ENCODE measurements around the gene ANGPTL4. TPM values are rescaled to one million over a fixed set of nuclear protein-coding genes. Genes with fewer than 3 reads are reported as not detected.

Gene ANGPTL4
- total and polyA plus RNA-seq, 9 of the 15 experiments (the other 6 are each of a cell fraction or from before 2014, with no cell fraction given): 0.05 to 0.77 (median 0.22) TPM; not detected in 4

DNA sequence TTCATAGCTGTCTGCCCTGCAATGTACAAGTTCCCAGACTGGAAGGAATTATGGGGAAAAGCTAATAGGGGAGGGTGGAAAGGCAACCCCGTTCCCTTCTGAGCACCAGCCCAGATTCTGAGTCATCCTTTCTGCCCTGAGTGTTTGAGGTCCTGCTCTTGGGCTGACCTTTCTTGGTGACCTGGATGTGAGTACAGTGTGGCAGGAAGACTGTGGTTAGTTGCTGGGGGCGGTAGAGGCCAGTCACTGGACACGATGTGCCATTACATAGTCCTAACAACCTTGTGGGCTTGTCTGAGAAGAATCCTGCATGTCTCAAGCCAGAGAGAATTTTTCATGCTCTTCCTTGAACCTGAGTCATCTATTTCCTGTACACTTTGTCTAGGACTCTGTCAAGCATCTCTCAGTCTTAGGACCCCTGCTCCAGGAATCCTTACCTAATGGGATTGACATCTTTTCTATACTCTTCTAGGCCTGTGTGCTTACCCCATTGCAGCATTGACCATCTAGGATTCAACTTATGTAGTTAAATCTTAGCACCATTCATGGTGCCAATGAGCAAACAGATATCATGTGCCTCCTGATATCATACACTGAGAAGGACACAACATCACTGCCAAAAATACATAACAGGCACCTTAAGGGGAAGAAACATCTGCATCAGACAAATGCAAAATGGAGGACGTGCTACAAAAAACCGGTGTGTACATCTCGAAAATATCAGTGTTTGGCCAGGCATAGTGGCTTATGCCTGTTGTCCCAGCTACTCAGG is 8.1 kb upstream of the ANGPTL4 start (continued):
- peak; percentile 18 to 42; a peak in 2 of 4 replicates for TF ChIP-seq NRF1 (conservative IDR thresholded peaks at IDR 0.05 in 1 of 2, IDR thresholded peaks at IDR 0.05 in 1 of 2)
- TF ChIP-seq TCF3 (CRISPR knock-in tag; IDR thresholded peaks at IDR 0.05): peak; percentile 46; the same call in 1 of the 2 replicates
- TF ChIP-seq BRD4 (IDR thresholded peaks at IDR 0.05): no peak
- TF ChIP-seq CBFA2T3 (IDR thresholded peaks at IDR 0.05): peak; percentile 50
- TF ChIP-seq POLR3G (IDR thresholded peaks at IDR 0.05; ENCODE audit: extremely low read depth, insufficient read length, insufficient replicate concordance): no peak
- no peak for TF ChIP-seq RBM34 (IDR thresholded peaks at IDR 0.05; ENCODE audit: borderline replicate concordance, insufficient read depth, low read length)
- no peak for TF ChIP-seq ZFP1 (CRISPR knock-in tag; IDR thresholded peaks at IDR 0.05)
- TF ChIP-seq, protein P1, sequence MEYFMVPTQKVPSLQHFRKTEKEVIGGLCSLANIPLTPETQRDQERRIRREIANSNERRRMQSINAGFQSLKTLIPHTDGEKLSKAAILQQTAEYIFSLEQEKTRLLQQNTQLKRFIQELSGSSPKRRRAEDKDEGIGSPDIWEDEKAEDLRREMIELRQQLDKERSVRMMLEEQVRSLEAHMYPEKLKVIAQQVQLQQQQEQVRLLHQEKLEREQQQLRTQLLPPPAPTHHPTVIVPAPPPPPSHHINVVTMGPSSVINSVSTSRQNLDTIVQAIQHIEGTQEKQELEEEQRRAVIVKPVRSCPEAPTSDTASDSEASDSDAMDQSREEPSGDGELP (CRISPR knock-in tag; IDR thresholded peaks at IDR 0.05; ENCODE audit: borderline replicate concordance): peak; percentile 41
- TF ChIP-seq MAZ (CRISPR knock-in tag; conservative IDR thresholded peaks at IDR 0.05 in 1 of 2, IDR thresholded peaks at IDR 0.05 in 1 of 2): peak; percentile 20 to 34; a peak in 1 of 4 replicates
- no peak for TF ChIP-seq NFRKB (IDR thresholded peaks at IDR 0.05; ENCODE audit: low read depth)
- TF ChIP-seq TRIM24 (IDR thresholded peaks at IDR 0.05): peak in 1 of 2 experiments; percentile 40; a peak in 1 of 4 replicates
- TF ChIP-seq MYC (IDR thresholded peaks at IDR 0.05; ENCODE audit: low read depth, low read length): no peak
- TF ChIP-seq MYC (CRISPR knock-in tag; IDR thresholded peaks at IDR 0.05; ENCODE audit: borderline replicate concordance, low read depth): no peak
- TF ChIP-seq ETV5 (CRISPR knock-in tag; IDR thresholded peaks at IDR 0.05; ENCODE audit: low read depth): peak; percentile 92
- peak; percentile 21; the same call in 1 of the 2 replicates for TF ChIP-seq CXXC5 (CRISPR knock-in tag; IDR thresholded peaks at IDR 0.05)
- no peak for TF ChIP-seq RFX7 (CRISPR knock-in tag; IDR thresholded peaks at IDR 0.05)
- no peak for TF ChIP-seq CC2D1A (IDR thresholded peaks at IDR 0.05)
- TF ChIP-seq ARID1B (IDR thresholded peaks at IDR 0.05): peak; percentile 80
- TF ChIP-seq CREM (IDR thresholded peaks at IDR 0.05; ENCODE audit: low read depth): peak; percentile 71
- peak; percentile 5; the same call in 1 of the 2 replicates for TF ChIP-seq GABPB1 (CRISPR knock-in tag; IDR thresholded peaks at IDR 0.05)
- TF ChIP-seq, protein P2, sequence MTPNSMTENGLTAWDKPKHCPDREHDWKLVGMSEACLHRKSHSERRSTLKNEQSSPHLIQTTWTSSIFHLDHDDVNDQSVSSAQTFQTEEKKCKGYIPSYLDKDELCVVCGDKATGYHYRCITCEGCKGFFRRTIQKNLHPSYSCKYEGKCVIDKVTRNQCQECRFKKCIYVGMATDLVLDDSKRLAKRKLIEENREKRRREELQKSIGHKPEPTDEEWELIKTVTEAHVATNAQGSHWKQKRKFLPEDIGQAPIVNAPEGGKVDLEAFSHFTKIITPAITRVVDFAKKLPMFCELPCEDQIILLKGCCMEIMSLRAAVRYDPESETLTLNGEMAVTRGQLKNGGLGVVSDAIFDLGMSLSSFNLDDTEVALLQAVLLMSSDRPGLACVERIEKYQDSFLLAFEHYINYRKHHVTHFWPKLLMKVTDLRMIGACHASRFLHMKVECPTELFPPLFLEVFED (CRISPR knock-in tag; conservative IDR thresholded peaks at IDR 0.05): no peak
- no peak for TF ChIP-seq SP1 (CRISPR knock-in tag; IDR thresholded peaks at IDR 0.05)
- TF ChIP-seq, protein P3, sequence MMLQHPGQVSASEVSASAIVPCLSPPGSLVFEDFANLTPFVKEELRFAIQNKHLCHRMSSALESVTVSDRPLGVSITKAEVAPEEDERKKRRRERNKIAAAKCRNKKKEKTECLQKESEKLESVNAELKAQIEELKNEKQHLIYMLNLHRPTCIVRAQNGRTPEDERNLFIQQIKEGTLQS (IDR thresholded peaks at IDR 0.05): peak; percentile 93
- TF ChIP-seq, protein P3 (CRISPR knock-in tag; conservative IDR thresholded peaks at IDR 0.05): no peak
- no peak for TF ChIP-seq SETDB1 (IDR thresholded peaks at IDR 0.05; ENCODE audit: low read length)
- peak; percentile 38; the same call in 1 of the 2 replicates for TF ChIP-seq MBD2 (IDR thresholded peaks at IDR 0.05; ENCODE audit: borderline replicate concordance, low read depth)
- TF ChIP-seq POLR3A (IDR thresholded peaks at IDR 0.05; ENCODE audit: borderline replicate concordance, extremely low read depth, insufficient read depth, insufficient read length): no peak
- 0 out of 2 replicates have a peak, but pooled peaks have one; percentile 36 for TF ChIP-seq EP400 (IDR thresholded peaks at IDR 0.05)
